HG02759 (cell line): ENCODE data around the gene OR13J1.
"Not testable (repeated sequence)": the region's sequence is repeated elsewhere in the genome, so short reads cannot be mapped to it uniquely, and the experiment has no call there.

Source experiments
- ATAC-seq: cut with Tn5 transposase; IDR thresholded peaks from one replicate; pipeline ENCODE4 v1.9.1; 2021; ENCODE audit warnings: mild to moderate bottlenecking, moderate library complexity; ENCODE audit not compliant: unreplicated experiment

The OR13J1 gene

GRCh38 chr9:35870351-35870923 is at the start of gene OR13J1:
TSS of gene OR13J1 (minus strand) at chr9:35870401. CDS start at chr9:35870401, 0 bp downstream.
- ATAC-seq: no peak

- ATAC-seq: no peak
Observed at GRCh38 chr9:35919212-35920008, 49.2 kb upstream of the OR13J1 start.

GRCh38 chr9:35918780-35919179 is 48.6 kb upstream of the OR13J1 start:
- no peak for ATAC-seq

GRCh38 chr9:35917261-35917660 is 47.1 kb upstream of the OR13J1 start:
- no peak for ATAC-seq

- ATAC-seq: no peak
Observed at GRCh38 chr9:35915681-35916294, 45.6 kb upstream of the OR13J1 start.

- no peak for ATAC-seq
Observed at GRCh38 chr9:35914301-35914807, 44.2 kb upstream of the OR13J1 start.

- ATAC-seq: not testable (repeated sequence)
Observed at GRCh38 chr9:35913429-35913828, 43.2 kb upstream of the OR13J1 start.

GRCh38 chr9:35912791-35913400 is 42.7 kb upstream of the OR13J1 start:
- no peak for ATAC-seq

GRCh38 chr9:35911690-35912089 is 41.5 kb upstream of the OR13J1 start:
- no peak for ATAC-seq

GRCh38 chr9:35910613-35911359 is 40.6 kb upstream of the OR13J1 start:
- ATAC-seq: no peak

GRCh38 chr9:35909687-35910612 is 39.7 kb upstream of the OR13J1 start:
- ATAC-seq: no peak

GRCh38 chr9:35909274-35909673 is 39.1 kb upstream of the OR13J1 start, which contains the start of gene SPAAR:
TSS of gene SPAAR (plus strand) at chr9:35909490. CDS start at chr9:35910464, 974 bp downstream.
- no peak for ATAC-seq

GRCh38 chr9:35908504-35909125 is 38.4 kb upstream of the OR13J1 start:
- no peak for ATAC-seq

- ATAC-seq: no peak
Observed at GRCh38 chr9:35907711-35908503, 37.7 kb upstream of the OR13J1 start.

GRCh38 chr9:35906923-35907699 is 36.9 kb upstream of the OR13J1 start:
- ATAC-seq: no peak

GRCh38 chr9:35905912-35906679 is 35.9 kb upstream of the OR13J1 start, which contains the start of gene HRCT1:
TSS of gene HRCT1 (plus strand) at chr9:35906202. CDS start at chr9:35906288, 86 bp downstream.
- no peak for ATAC-seq
